Measurements from ENCODE around the gene F10. TPM values are rescaled to one million over a fixed set of nuclear protein-coding genes. Genes with fewer than 3 reads are reported as not detected.

The F10 gene
- polyA plus RNA-seq, 1 experiment = 39.0 TPM

GRCh38 chr13:113172419-113172926 lies 49.9 kb downstream of the F10 start:
- ChIA-PET POLR2A (no interaction called here), CTCF (no interaction called here)
- DNase-seq (ENCODE audit: low read depth) = no peak
- H3K4me3 ChIP-seq (ENCODE audit: low read depth, low read length) = no peak overlapping the region
- no peaks in the 10 kb centered on the region for H3K27me3 ChIP-seq (ENCODE audit: control insufficient read depth, insufficient read depth, low read length)
- no peak for TF ChIP-seq CTCF (IDR thresholded peaks at IDR 0.05; ENCODE audit: insufficient read depth, low read depth, low read length)
- H3K36me3 ChIP-seq (ENCODE audit: control insufficient read depth, insufficient read depth, low read length) = peaks cover 30% of the 10 kb centered on the region

- DNase-seq (ENCODE audit: low read depth) = no peak
- ChIA-PET CTCF (no interaction called here), POLR2A (no interaction called here)
- no peak for TF ChIP-seq CTCF (IDR thresholded peaks at IDR 0.05; ENCODE audit: insufficient read depth, low read depth, low read length)
- Histone ChIP-seq H3K36me3 (ENCODE audit: control insufficient read depth, insufficient read depth, low read length) (peaks cover 29% of the 10 kb centered on the region), H3K27me3 (ENCODE audit: control insufficient read depth, insufficient read depth, low read length) (no peaks in the 10 kb centered on the region), H3K4me3 (ENCODE audit: low read depth, low read length) (no peak overlapping the region)
These were observed 53.7 kb downstream of the F10 start for GRCh38 chr13:113176280-113176679.

GRCh38 chr13:113176822-113177221 lies 54.2 kb downstream of the F10 start:
- no peak overlapping the region for H3K4me3 ChIP-seq (ENCODE audit: low read depth, low read length)
- TF ChIP-seq CTCF (IDR thresholded peaks at IDR 0.05; ENCODE audit: insufficient read depth, low read depth, low read length) = no peak
- ChIA-PET CTCF (no interaction called here), POLR2A (no interaction called here)
- H3K36me3 ChIP-seq (ENCODE audit: control insufficient read depth, insufficient read depth, low read length) = peaks cover 25% of the 10 kb centered on the region
- H3K27me3 ChIP-seq (ENCODE audit: control insufficient read depth, insufficient read depth, low read length) = no peaks in the 10 kb centered on the region
- no peak for DNase-seq (ENCODE audit: low read depth)

GRCh38 chr13:113178070-113178895 lies 55.7 kb downstream of the F10 start:
- CTCF ChIA-PET = interaction anchor here (1.6 to 1.8 kb wide), 2 partner anchors 9 to 56 kb away, joined by 3 to 5 read pairs; partner anchors contain the start of gene F10
- H3K4me3 ChIP-seq (ENCODE audit: low read depth, low read length) = peak overlapping the region; percentile 20
- H3K36me3 ChIP-seq (ENCODE audit: control insufficient read depth, insufficient read depth, low read length) = peaks cover 18% of the 10 kb centered on the region
- no peak for TF ChIP-seq CTCF (IDR thresholded peaks at IDR 0.05; ENCODE audit: insufficient read depth, low read depth, low read length)
- DNase-seq (ENCODE audit: low read depth) = peak; percentile 82
- no peaks in the 10 kb centered on the region for H3K27me3 ChIP-seq (ENCODE audit: control insufficient read depth, insufficient read depth, low read length)
- POLR2A ChIA-PET = no interaction called here

- no peak for TF ChIP-seq CTCF (IDR thresholded peaks at IDR 0.05; ENCODE audit: insufficient read depth, low read depth, low read length)
- Histone ChIP-seq H3K36me3 (ENCODE audit: control insufficient read depth, insufficient read depth, low read length) (peaks cover 20% of the 10 kb centered on the region), H3K4me3 (ENCODE audit: low read depth, low read length) (no peak overlapping the region), H3K27me3 (ENCODE audit: control insufficient read depth, insufficient read depth, low read length) (no peaks in the 10 kb centered on the region)
- no peak for DNase-seq (ENCODE audit: low read depth)
- ChIA-PET CTCF (interaction anchor here (1.6 to 1.8 kb wide), 2 partner anchors 9 to 56 kb away, joined by 3 to 5 read pairs; partner anchors contain the start of gene F10), POLR2A (no interaction called here)
These were observed 56.2 kb downstream of the F10 start for GRCh38 chr13:113178896-113179167.

Measured in BJ (cell line).